ENCODE data around the gene RCAN2. TPM values are rescaled to one million over a fixed set of nuclear protein-coding genes. Genes with fewer than 3 reads are reported as not detected.

RCAN2 gene
- total and polyA plus RNA-seq, 8 donors: 1.7 to 19.0 (median 3.4) TPM

DNA sequence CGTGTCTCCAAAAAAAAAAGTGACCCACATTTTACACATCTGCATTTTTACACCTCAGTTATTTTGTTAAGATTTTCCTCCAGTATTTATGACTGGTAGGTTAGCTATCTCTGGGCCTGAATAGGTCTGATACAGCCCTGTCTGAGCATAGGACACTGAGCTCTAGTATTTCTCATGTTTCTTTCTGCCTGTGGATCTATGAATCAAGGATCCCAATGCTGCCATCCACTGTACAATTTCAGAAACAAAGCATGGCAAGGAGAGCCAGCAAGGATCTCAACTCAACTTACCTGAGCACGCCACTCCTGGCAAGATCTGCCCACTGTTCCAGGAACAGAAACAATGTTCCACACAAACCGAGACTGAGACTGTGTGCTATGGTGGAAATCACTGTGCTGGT, 284.1 kb downstream of the RCAN2 start:
- TF ChIP-seq, protein P1, sequence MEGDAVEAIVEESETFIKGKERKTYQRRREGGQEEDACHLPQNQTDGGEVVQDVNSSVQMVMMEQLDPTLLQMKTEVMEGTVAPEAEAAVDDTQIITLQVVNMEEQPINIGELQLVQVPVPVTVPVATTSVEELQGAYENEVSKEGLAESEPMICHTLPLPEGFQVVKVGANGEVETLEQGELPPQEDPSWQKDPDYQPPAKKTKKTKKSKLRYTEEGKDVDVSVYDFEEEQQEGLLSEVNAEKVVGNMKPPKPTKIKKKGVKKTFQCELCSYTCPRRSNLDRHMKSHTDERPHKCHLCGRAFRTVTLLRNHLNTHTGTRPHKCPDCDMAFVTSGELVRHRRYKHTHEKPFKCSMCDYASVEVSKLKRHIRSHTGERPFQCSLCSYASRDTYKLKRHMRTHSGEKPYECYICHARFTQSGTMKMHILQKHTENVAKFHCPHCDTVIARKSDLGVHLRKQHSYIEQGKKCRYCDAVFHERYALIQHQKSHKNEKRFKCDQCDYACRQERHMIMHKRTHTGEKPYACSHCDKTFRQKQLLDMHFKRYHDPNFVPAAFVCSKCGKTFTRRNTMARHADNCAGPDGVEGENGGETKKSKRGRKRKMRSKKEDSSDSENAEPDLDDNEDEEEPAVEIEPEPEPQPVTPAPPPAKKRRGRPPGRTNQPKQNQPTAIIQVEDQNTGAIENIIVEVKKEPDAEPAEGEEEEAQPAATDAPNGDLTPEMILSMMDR (IDR thresholded peaks at IDR 0.05): no peak

DNA sequence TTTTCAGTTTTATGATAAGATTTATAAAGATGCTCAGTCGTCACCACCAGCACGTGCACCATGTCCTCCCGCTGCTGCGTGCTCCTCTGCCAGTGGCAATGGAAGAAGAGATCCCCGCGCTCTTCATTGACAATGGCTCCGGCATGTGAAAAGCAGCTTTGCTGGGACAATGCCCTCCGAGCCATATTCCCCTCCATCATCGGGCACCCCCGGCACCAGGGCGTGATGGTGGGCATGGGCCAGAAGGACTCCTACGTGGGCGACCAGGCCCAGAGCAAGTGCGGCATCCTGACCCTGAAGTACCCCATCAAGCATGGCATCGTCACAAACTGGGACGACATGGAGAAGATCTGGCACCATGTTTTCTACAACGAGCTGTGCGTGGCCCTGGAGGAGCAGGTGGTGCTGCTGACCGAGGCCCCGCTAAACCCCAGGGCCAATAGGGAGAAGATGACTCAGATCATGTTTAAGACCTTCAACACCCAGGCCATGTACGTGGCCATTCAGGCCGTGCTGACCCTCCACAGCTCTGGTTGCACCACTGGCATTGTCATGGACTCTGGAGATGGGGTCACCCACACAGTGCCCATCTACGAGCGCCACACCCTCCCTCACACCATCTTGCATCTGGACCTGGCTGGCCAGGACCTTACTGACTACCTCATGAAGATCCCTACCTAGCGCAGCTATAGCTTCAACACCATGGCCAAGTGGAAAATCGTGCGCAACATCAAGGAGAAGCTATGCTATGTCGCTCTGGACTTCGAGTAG, 286.2 kb downstream of the RCAN2 start:
- WGBS, 2 donors: 95 to 97% methylated on average over 29 of the region's 29 CpGs

More for the DNA sequence above, 284.1 kb downstream of the RCAN2 start:
- 88 to 89% methylated on average over 3 of the region's 3 CpGs for WGBS, 2 donors
- H3K36me3 ChIP-seq: no peaks in the 10 kb centered on the region
- ATAC-seq (no peak), DNase-seq (no peak), FAIRE-seq (no peak)
- H3K4me1 ChIP-seq: no peaks in the 10 kb centered on the region
- H3K27me3 ChIP-seq: no peaks in the 10 kb centered on the region
- intact Hi-C loops (cut with DNase I): no loop called here
- H3K27ac ChIP-seq: no peak overlapping the region
- no peaks in the 10 kb centered on the region for H3K9me3 ChIP-seq
- H3K4me3 ChIP-seq: no peak overlapping the region

DNA sequence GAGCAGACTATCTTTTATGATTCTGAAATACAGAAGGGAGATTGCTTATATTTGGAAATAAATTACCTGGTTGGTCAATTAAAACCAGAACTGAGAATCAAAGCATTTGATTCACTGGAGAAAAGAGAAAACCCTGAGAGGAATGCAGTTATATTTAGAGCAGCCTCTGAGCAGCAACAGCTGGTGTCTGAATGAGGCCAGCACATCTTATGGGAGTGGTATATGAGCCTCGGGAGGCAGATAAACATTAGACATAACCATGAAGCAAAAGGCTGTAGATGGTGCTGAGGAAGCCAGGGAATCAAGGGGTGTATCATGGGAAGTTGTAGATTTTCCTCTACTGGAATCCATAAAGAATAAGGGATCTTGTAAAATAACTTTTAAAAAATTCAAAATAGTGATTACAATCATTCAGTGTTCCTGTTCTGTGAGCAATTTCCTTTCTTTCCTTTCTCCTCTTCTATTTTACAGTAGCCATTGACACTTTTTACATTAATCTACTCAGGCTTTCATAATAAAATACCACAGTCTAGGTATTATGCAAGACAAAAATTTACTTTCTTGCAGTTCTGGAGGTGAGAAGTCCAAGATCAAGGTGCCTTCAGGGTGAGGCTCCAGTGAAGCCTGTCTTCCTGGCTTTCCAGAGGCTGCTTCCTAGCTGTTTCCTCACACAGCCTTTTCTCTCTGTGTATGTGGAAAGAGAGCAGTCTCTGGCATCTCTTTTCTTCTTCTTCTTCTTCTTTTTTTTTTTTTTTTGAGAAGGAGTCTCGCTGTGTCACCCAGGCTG, 287.7 kb downstream of the RCAN2 start:
- no peak for FAIRE-seq
- TF ChIP-seq, protein P1 (IDR thresholded peaks at IDR 0.05): no peak
- WGBS, 2 donors: 65 to 93% methylated on average over 2 of the region's 2 CpGs
- DNase-seq: no peak
- Histone ChIP-seq H3K27me3 (no peaks in the 10 kb centered on the region), H3K9me3 (no peaks in the 10 kb centered on the region), H3K27ac (no peak overlapping the region), H3K4me3 (no peak overlapping the region), H3K36me3 (no peaks in the 10 kb centered on the region), H3K4me1 (no peaks in the 10 kb centered on the region)
- no peak for ATAC-seq
- intact Hi-C loops (cut with DNase I): no loop called here

More for the DNA sequence above, 286.2 kb downstream of the RCAN2 start:
- Histone ChIP-seq H3K4me1 (no peaks in the 10 kb centered on the region), H3K27me3 (no peaks in the 10 kb centered on the region), H3K27ac (no peak overlapping the region), H3K36me3 (no peaks in the 10 kb centered on the region), H3K4me3 (no peak overlapping the region), H3K9me3 (no peaks in the 10 kb centered on the region)
- no peak for FAIRE-seq
- DNase-seq: no peak
- intact Hi-C loops (cut with DNase I): no loop called here
- no peak for ATAC-seq
- TF ChIP-seq, protein P1 (IDR thresholded peaks at IDR 0.05): no peak

DNA sequence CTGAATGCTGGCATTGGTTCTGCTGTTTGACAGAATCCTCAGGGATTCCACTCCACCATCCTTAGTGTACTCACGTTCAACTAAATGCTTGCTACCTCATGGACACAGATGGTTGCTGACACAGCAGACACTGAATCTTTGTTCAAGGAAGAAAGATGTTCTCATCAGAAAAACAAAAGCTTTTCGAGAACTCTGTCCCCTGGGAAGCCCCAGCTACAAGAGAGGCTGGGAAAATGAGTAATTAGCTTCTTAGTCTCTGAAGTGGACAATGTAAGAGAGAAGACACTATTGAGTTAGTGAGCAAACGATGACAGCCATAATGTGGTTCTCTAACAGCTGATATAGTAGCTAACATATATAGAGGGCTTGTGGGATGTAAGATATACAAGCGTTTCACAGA, 289.5 kb downstream of the RCAN2 start:
- Histone ChIP-seq H3K27me3 (no peaks in the 10 kb centered on the region), H3K36me3 (no peaks in the 10 kb centered on the region), H3K4me1 (no peaks in the 10 kb centered on the region), H3K4me3 (no peak overlapping the region), H3K27ac (no peak overlapping the region), H3K9me3 (no peaks in the 10 kb centered on the region)
- WGBS, 2 donors: 90 to 92% methylated on average over 4 of the region's 4 CpGs
- no peak for FAIRE-seq
- TF ChIP-seq, protein P1 (IDR thresholded peaks at IDR 0.05): no peak
- intact Hi-C loops (cut with DNase I): no loop called here
- ATAC-seq: no peak
- DNase-seq: no peak

Data from pancreas (tissue), 10 donors.